Subcutaneous adipose tissue (tissue), 4 donors: ENCODE measurements around the gene ZMIZ1. TPM values are rescaled to one million over a fixed set of nuclear protein-coding genes. Genes with fewer than 3 reads are reported as not detected.

Source experiments
- total RNA-seq, 4 donors: library from RNA; depleted of rRNA; stranded (reverse); fragments of >200 nt; gene quantifications; one replicate each; pipeline ENCODE4 v1.1.0, GENCODE V29; 2016
- TF ChIP-seq, protein P1 (sequence below): fragments of 450-650 bp; IDR thresholded peaks from one replicate; pipeline ENCODE4 v1.5.1; 2016; ENCODE audit warnings: low read depth, mild to moderate bottlenecking, control low read depth, antibody characterized with exemption, moderate library complexity

Gene ZMIZ1
- total RNA-seq, 4 donors from 2014 or later: 38.1 to 70.6 (median 51.4) TPM

DNA sequence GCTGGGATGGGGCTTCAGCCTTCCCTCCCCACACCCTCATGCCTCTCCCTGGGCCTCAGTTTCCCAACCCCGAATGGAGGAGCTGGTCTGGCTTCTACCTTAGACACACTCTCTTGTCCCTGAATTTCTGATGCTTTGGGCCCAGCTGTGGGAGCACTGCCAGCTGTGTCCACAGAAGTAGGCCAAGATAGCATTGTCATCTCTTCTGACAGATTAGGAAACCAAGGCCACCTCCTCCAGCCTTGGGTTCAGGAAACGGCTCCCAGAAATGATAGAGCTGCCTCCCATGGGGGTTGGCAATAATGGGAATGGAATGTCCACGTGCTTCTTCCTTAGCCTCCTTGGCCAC, 279.8 kb downstream of the ZMIZ1 start:
- TF ChIP-seq, protein P1, sequence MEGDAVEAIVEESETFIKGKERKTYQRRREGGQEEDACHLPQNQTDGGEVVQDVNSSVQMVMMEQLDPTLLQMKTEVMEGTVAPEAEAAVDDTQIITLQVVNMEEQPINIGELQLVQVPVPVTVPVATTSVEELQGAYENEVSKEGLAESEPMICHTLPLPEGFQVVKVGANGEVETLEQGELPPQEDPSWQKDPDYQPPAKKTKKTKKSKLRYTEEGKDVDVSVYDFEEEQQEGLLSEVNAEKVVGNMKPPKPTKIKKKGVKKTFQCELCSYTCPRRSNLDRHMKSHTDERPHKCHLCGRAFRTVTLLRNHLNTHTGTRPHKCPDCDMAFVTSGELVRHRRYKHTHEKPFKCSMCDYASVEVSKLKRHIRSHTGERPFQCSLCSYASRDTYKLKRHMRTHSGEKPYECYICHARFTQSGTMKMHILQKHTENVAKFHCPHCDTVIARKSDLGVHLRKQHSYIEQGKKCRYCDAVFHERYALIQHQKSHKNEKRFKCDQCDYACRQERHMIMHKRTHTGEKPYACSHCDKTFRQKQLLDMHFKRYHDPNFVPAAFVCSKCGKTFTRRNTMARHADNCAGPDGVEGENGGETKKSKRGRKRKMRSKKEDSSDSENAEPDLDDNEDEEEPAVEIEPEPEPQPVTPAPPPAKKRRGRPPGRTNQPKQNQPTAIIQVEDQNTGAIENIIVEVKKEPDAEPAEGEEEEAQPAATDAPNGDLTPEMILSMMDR: no peak

DNA sequence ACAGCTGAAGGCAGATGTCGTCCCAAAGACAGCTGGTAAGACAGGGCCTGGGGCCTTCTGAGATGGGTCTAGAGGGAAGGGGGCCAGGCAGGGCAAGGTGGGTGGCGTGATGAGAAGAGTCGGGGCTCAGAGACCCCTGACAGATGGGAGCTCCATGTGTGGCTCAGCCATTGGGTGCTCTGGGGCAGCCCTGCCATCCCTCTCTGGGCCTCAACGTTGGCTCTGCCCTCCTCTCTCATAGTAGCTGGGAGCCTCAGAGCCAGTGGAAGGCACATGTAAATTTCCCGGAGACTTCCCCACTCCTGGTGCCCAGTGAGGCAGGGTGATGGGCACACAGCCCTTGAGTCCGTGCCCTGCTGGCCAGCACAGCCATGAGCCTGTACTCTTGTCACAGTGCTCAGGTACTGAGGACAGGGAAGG, 280.3 kb downstream of the ZMIZ1 start:
- TF ChIP-seq, protein P1: no peak

DNA sequence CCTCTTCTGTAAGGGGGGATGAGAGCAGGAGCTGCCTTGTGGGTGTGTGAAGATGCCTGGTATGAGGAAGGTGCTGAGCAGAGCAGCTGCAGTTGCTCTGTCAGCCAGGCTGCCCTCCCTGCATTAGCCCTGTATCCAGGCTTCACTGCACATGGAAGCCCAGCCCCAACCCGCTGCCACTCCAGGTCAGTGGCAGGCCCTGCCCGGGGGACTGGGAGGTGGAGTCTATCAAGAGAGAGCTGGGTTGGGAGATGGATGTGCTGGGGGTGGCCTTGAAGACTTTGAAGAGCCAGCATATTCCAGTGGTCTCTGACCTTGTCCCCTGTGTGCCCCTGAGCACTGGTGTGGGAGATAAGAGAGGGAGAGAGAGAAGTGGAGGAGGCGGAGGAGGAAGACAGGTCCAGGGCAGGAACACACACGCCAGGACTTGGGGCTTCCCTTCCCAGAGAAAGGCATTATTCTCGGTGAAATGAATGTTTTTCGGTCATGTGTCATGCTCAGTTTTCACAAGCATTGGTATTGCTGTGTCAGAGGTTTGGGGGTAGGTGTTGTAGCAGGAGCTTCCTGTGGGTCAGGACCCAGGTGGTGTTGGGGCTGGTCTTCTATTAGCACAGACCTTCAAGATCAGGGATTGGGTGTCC, 281.1 kb downstream of the ZMIZ1 start:
- TF ChIP-seq, protein P1: no peak

DNA sequence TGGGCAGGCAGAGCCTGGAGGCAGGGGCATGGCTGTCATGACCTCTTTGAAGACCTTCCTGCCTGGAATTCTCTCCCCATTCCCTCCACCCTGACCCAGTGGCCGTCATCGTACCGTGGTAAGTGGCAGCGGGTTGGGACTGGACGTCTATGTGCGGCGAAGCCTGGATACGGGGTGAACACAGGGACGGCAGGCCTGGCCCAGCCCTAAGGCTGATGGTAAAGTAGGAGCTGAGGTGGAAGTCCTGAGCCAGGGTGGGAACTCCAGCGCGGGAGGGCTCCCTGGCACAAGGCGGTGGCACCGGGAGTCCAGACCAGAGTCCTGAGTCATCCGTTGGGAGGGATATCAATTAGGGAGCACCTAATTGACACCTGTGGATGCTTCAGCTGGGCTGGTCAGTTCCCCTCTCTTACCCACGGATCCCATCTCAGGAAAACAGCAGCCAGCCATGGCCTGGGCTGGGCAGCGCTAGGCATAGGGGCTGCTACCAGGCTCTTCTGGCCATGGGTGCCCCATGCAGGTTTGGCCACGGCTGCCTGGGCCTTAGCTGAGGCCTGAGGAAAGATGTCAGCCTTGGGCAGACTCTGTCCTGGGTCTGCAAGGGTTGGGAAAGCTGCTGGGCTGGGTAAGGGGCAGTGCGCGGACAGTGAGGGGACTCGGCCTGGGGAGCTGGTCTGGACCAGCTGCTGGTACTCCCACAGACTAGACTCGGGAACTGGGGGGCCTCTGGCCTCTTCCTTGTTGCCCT, 281.8 kb downstream of the ZMIZ1 start:
- TF ChIP-seq, protein P1: no peak

DNA sequence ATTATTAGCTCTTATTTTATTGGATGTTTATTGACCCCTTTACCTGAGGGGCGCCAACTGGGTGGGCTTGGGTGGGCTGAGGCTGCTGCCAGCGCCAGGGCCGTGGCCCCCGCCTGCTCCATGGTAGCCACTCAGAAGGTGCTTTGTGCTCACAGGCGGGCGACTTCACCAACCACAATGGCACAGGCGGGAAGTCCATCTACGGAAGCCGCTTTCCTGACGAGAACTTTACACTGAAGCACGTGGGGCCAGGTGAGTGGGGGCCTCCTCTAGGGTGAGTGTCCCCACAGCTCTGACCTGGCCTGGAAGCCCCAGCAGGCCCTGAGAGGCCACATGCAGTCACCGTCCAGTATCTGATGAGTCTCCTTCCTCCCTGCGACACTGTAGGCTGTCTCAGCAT, 282.6 kb downstream of the ZMIZ1 start:
- TF ChIP-seq, protein P1: no peak

DNA sequence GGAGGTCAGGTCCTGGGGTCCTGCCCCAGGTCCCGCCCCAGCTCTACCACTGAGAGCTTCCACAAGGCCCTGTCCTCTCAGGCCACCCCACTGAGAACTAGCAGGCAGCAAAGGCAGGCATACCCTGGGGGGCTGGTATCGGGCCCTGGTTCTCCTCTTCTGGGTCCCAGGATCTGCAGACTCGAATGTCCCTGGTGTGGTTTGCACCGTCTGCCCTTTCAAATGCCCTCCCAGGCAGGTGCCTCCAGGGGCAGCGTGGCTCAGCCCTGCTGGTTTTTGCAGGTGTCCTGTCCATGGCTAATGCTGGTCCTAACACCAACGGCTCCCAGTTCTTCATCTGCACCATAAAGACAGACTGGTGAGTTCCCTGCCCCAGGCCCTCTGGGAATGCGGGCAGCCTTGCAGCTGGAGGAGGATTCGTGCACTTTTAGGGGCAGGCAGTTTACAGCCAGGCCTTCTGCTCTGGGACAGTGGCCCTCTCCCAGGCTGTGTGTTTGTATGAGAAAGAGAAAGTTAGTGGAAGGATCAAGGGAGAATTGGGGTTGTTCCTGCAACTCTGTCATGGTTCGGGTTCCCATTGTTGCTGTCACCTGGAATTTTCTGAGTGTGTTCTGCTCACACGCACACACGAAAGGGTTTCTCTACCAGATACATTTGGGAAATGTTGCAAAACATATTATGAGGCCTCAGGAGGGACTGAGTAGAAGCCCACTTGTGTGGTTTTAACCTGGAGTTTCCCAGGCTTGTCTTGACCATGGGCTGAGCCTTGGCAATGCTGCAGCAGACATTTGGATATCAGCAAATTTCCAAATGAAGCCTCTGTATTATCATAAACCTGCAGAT, 283.5 kb downstream of the ZMIZ1 start:
- TF ChIP-seq, protein P1: no peak

DNA sequence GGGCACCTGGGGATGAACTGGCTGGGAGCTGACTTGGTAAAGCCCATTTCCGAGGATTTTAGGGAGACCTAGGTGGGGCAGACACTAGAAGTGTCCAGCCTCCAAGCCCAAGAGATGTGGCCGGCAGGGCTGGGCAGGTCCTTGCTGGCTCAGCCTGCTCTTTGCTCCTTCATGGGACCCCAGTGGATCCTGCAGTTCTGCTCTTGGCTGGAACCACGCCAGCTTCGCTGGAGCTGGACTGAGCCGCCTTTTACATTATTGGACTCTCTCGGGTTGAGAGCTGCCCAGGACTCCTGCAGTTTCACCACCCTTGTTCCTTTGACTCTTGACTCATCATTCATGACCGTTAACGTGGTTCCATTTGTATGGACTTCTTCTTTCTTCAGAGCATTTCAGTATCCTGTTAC, 284.2 kb downstream of the ZMIZ1 start:
- TF ChIP-seq, protein P1: no peak
